ENCODE results near the gene ZNF83.

GRCh38 chr19:52669586-52669985 lies 31.4 kb upstream of the ZNF83 start:
- TF ChIP-seq CTCF (conservative IDR thresholded peaks at IDR 0.05) (no peak), ZFX (IDR thresholded peaks at IDR 0.05) (no peak)

All from C4-2B (cell line).